ENCODE measurements around the gene CKAP2L.

CKAP2L gene

GRCh38 chr2:112733456-112733855 is 31.0 kb downstream of the CKAP2L start:
- DNase-seq = no peak
- Histone ChIP-seq H3K4me3 (ENCODE audit: control insufficient read depth in 1 of 7, extremely low read depth in 1 of 7, insufficient read depth in 4 of 7, low read depth in 2 of 7, low read length in 6 of 7) (no peak overlapping the region), H3K9me3 (ENCODE audit: control extremely low read depth in 1 of 5, control insufficient read depth in 4 of 5, insufficient read depth in 2 of 5, low read depth in 1 of 5, low read length in 4 of 5) (no peaks in the 10 kb centered on the region), H3K27me3 (replicated peaks in 2 of 5; ENCODE audit: control insufficient read depth in 4 of 5, insufficient read depth in 5 of 5, low read length in 4 of 5) (no peaks in the 10 kb centered on the region), H3K4me1 (ENCODE audit: control extremely low read depth in 1 of 4, control insufficient read depth in 4 of 4, insufficient read depth in 4 of 4, low read length in 3 of 4) (peaks cover 0 to 15% (median 9%) of the 10 kb centered on the region in 4 experiments), H3K36me3 (ENCODE audit: control insufficient read depth in 4 of 4, insufficient read depth in 4 of 4, low read length in 3 of 4) (peaks cover 0 to 8% (median 3%) of the 10 kb centered on the region in 4 experiments), H3K27ac (ENCODE audit: insufficient read depth in 1 of 2, low read depth in 1 of 2, low read length in 2 of 2, poor library complexity in 1 of 2, severe bottlenecking in 2 of 2) (no peak overlapping the region)
- ChIA-PET POLR2A (interaction anchor here (0.5 kb wide), 1 partner anchor 106 kb away, joined by 3 read pairs; no protein-coding TSS in a partner anchor), CTCF (interaction anchor here (0.7 to 1.4 kb wide), 4 partner anchors 15 to 108 kb away, joined by 3 read pairs; no protein-coding TSS in a partner anchor)
- 50% methylated on average over 2 of the region's 4 CpGs for WGBS (ENCODE audit: insufficient coverage)

GRCh38 chr2:112731479-112731878 is 32.9 kb downstream of the CKAP2L start:
- no peak for DNase-seq
- H3K9me3 ChIP-seq (ENCODE audit: control extremely low read depth in 1 of 5, control insufficient read depth in 4 of 5, insufficient read depth in 2 of 5, low read depth in 1 of 5, low read length in 4 of 5) = no peaks in the 10 kb centered on the region
- ChIA-PET CTCF (interaction anchor here (0.9 to 11.5 kb wide), 5 partner anchors 11 to 210 kb away, joined by 3 to 275 read pairs (median 38); no protein-coding TSS in a partner anchor), POLR2A (interaction anchor here (0.8 kb wide), 1 partner anchor 105 kb away, joined by 3 read pairs; no protein-coding TSS in a partner anchor)
- H3K27ac ChIP-seq (ENCODE audit: insufficient read depth in 1 of 2, low read depth in 1 of 2, low read length in 2 of 2, poor library complexity in 1 of 2, severe bottlenecking in 2 of 2) = no peak overlapping the region
- H3K4me3 ChIP-seq (ENCODE audit: control insufficient read depth in 1 of 7, extremely low read depth in 1 of 7, insufficient read depth in 4 of 7, low read depth in 2 of 7, low read length in 6 of 7) = no peak overlapping the region
- H3K36me3 ChIP-seq (ENCODE audit: control insufficient read depth in 4 of 4, insufficient read depth in 4 of 4, low read length in 3 of 4) = no peaks in the 10 kb centered on the region
- no CpG with 5 or more reads among the region's 2 CpGs for WGBS (ENCODE audit: insufficient coverage)
- peaks cover 0 to 27% (median 16%) of the 10 kb centered on the region in 4 experiments for H3K4me1 ChIP-seq (ENCODE audit: control extremely low read depth in 1 of 4, control insufficient read depth in 4 of 4, insufficient read depth in 4 of 4, low read length in 3 of 4)
- H3K27me3 ChIP-seq (replicated peaks in 2 of 5; ENCODE audit: control insufficient read depth in 4 of 5, insufficient read depth in 5 of 5, low read length in 4 of 5) = no peaks in the 10 kb centered on the region

- Histone ChIP-seq H3K27me3 (replicated peaks in 2 of 5; ENCODE audit: control insufficient read depth in 4 of 5, insufficient read depth in 5 of 5, low read length in 4 of 5) (no peaks in the 10 kb centered on the region), H3K27ac (ENCODE audit: insufficient read depth in 1 of 2, low read depth in 1 of 2, low read length in 2 of 2, poor library complexity in 1 of 2, severe bottlenecking in 2 of 2) (no peak overlapping the region), H3K36me3 (ENCODE audit: control insufficient read depth in 4 of 4, insufficient read depth in 4 of 4, low read length in 3 of 4) (no peaks in the 10 kb centered on the region), H3K4me3 (ENCODE audit: control insufficient read depth in 1 of 7, extremely low read depth in 1 of 7, insufficient read depth in 4 of 7, low read depth in 2 of 7, low read length in 6 of 7) (no peak overlapping the region), H3K9me3 (ENCODE audit: control extremely low read depth in 1 of 5, control insufficient read depth in 4 of 5, insufficient read depth in 2 of 5, low read depth in 1 of 5, low read length in 4 of 5) (no peaks in the 10 kb centered on the region), H3K4me1 (ENCODE audit: control extremely low read depth in 1 of 4, control insufficient read depth in 4 of 4, insufficient read depth in 4 of 4, low read length in 3 of 4) (peaks cover 0 to 32% (median 19%) of the 10 kb centered on the region in 4 experiments)
- WGBS (ENCODE audit: insufficient coverage) = 95% methylated on average over 3 of the region's 5 CpGs
- POLR2A ChIA-PET = no interaction called here
- no peak for DNase-seq
- CTCF ChIA-PET = interaction anchor here (0.9 to 11.5 kb wide), 10 partner anchors 11 to 211 kb away, joined by 3 to 275 read pairs (median 83); partner anchors contain the start of gene SLC20A1
Measured at GRCh38 chr2:112730791-112731190, 33.6 kb downstream of the CKAP2L start.

GRCh38 chr2:112730216-112730615 is 34.2 kb downstream of the CKAP2L start:
- no peak overlapping the region for H3K27ac ChIP-seq (ENCODE audit: insufficient read depth in 1 of 2, low read depth in 1 of 2, low read length in 2 of 2, poor library complexity in 1 of 2, severe bottlenecking in 2 of 2)
- peaks cover 0 to 35% (median 19%) of the 10 kb centered on the region in 4 experiments for H3K4me1 ChIP-seq (ENCODE audit: control extremely low read depth in 1 of 4, control insufficient read depth in 4 of 4, insufficient read depth in 4 of 4, low read length in 3 of 4)
- H3K27me3 ChIP-seq (replicated peaks in 2 of 5; ENCODE audit: control insufficient read depth in 4 of 5, insufficient read depth in 5 of 5, low read length in 4 of 5) = no peaks in the 10 kb centered on the region
- H3K9me3 ChIP-seq (ENCODE audit: control extremely low read depth in 1 of 5, control insufficient read depth in 4 of 5, insufficient read depth in 2 of 5, low read depth in 1 of 5, low read length in 4 of 5) = no peaks in the 10 kb centered on the region
- H3K4me3 ChIP-seq (ENCODE audit: control insufficient read depth in 1 of 7, extremely low read depth in 1 of 7, insufficient read depth in 4 of 7, low read depth in 2 of 7, low read length in 6 of 7) = no peak overlapping the region
- ChIA-PET CTCF (interaction anchor here (1.2 to 11.5 kb wide), 12 partner anchors 12 to 225 kb away, joined by 3 to 275 read pairs (median 48); partner anchors contain the start of gene SLC20A1), POLR2A (no interaction called here)
- 93% methylated on average over 6 of the region's 8 CpGs for WGBS (ENCODE audit: insufficient coverage)
- no peak for DNase-seq
- no peaks in the 10 kb centered on the region for H3K36me3 ChIP-seq (ENCODE audit: control insufficient read depth in 4 of 4, insufficient read depth in 4 of 4, low read length in 3 of 4)

GRCh38 chr2:112728378-112729175 is 35.8 kb downstream of the CKAP2L start:
- Histone ChIP-seq H3K36me3 (ENCODE audit: control insufficient read depth in 4 of 4, insufficient read depth in 4 of 4, low read length in 3 of 4) (no peaks in the 10 kb centered on the region), H3K9me3 (ENCODE audit: control extremely low read depth in 1 of 5, control insufficient read depth in 4 of 5, insufficient read depth in 2 of 5, low read depth in 1 of 5, low read length in 4 of 5) (no peaks in the 10 kb centered on the region), H3K4me3 (ENCODE audit: control insufficient read depth in 1 of 7, extremely low read depth in 1 of 7, insufficient read depth in 4 of 7, low read depth in 2 of 7, low read length in 6 of 7) (no peak overlapping the region), H3K27me3 (replicated peaks in 2 of 5; ENCODE audit: control insufficient read depth in 4 of 5, insufficient read depth in 5 of 5, low read length in 4 of 5) (no peaks in the 10 kb centered on the region), H3K27ac (ENCODE audit: insufficient read depth in 1 of 2, low read depth in 1 of 2, low read length in 2 of 2, poor library complexity in 1 of 2, severe bottlenecking in 2 of 2) (no peak overlapping the region), H3K4me1 (ENCODE audit: control extremely low read depth in 1 of 4, control insufficient read depth in 4 of 4, insufficient read depth in 4 of 4, low read length in 3 of 4) (peaks cover 0 to 50% (median 30%) of the 10 kb centered on the region in 4 experiments)
- DNase-seq = no peak
- ChIA-PET POLR2A (interaction anchor here (0.6 to 2.5 kb wide), 2 partner anchors 83 to 175 kb away, joined by 3 to 6 read pairs; partner anchors contain the start of gene SLC20A1), CTCF (interaction anchor here (0.7 to 11.5 kb wide), 14 partner anchors 9 to 227 kb away, joined by 3 to 275 read pairs (median 28); partner anchors contain the start of genes CHCHD5 and SLC20A1)
- WGBS (ENCODE audit: insufficient coverage) = 100% methylated on average over 3 of the region's 11 CpGs

GRCh38 chr2:112728029-112728362 is 36.4 kb downstream of the CKAP2L start:
- H3K36me3 ChIP-seq (ENCODE audit: control insufficient read depth in 4 of 4, insufficient read depth in 4 of 4, low read length in 3 of 4) = no peaks in the 10 kb centered on the region
- peaks cover 0 to 56% (median 30%) of the 10 kb centered on the region in 4 experiments for H3K4me1 ChIP-seq (ENCODE audit: control extremely low read depth in 1 of 4, control insufficient read depth in 4 of 4, insufficient read depth in 4 of 4, low read length in 3 of 4)
- WGBS (ENCODE audit: insufficient coverage) = 69% methylated on average over 2 of the region's 4 CpGs
- ChIA-PET CTCF (interaction anchor here (0.8 to 11.5 kb wide), 15 partner anchors 9 to 214 kb away, joined by 3 to 275 read pairs (median 37); partner anchors contain the start of genes CHCHD5 and SLC20A1), POLR2A (interaction anchor here (2.5 kb wide), 1 partner anchor 83 kb away, joined by 6 read pairs; the partner anchor contains the start of gene SLC20A1)
- no peak overlapping the region for H3K4me3 ChIP-seq (ENCODE audit: control insufficient read depth in 1 of 7, extremely low read depth in 1 of 7, insufficient read depth in 4 of 7, low read depth in 2 of 7, low read length in 6 of 7)
- H3K27ac ChIP-seq (ENCODE audit: insufficient read depth in 1 of 2, low read depth in 1 of 2, low read length in 2 of 2, poor library complexity in 1 of 2, severe bottlenecking in 2 of 2) = no peak overlapping the region
- H3K27me3 ChIP-seq (replicated peaks in 2 of 5; ENCODE audit: control insufficient read depth in 4 of 5, insufficient read depth in 5 of 5, low read length in 4 of 5) = no peaks in the 10 kb centered on the region
- H3K9me3 ChIP-seq (ENCODE audit: control extremely low read depth in 1 of 5, control insufficient read depth in 4 of 5, insufficient read depth in 2 of 5, low read depth in 1 of 5, low read length in 4 of 5) = no peaks in the 10 kb centered on the region
- DNase-seq = no peak

All from common myeloid progenitor, CD34-positive (primary cell).